Measurements from ENCODE around the gene LONP2. TPM values are rescaled to one million over a fixed set of nuclear protein-coding genes. Genes with fewer than 3 reads are reported as not detected.

Gene LONP2
- total and polyA plus RNA-seq, 9 of the 15 experiments (the other 6 are each of a cell fraction or from before 2014, with no cell fraction given), result 8.1 to 41.2 (median 25.6) TPM

- TF ChIP-seq HBP1 (CRISPR knock-in tag; IDR thresholded peaks at IDR 0.05) (no peak), TGIF2 (CRISPR knock-in tag; IDR thresholded peaks at IDR 0.05) (no peak), NCOA1 (IDR thresholded peaks at IDR 0.05; ENCODE audit: low read depth) (no peak), STAT5A (IDR thresholded peaks at IDR 0.05; ENCODE audit: borderline replicate concordance, low read length) (no peak)
Measured at GRCh38 chr16:48356633-48357376, 112.7 kb downstream of the LONP2 start (continued).

DNA sequence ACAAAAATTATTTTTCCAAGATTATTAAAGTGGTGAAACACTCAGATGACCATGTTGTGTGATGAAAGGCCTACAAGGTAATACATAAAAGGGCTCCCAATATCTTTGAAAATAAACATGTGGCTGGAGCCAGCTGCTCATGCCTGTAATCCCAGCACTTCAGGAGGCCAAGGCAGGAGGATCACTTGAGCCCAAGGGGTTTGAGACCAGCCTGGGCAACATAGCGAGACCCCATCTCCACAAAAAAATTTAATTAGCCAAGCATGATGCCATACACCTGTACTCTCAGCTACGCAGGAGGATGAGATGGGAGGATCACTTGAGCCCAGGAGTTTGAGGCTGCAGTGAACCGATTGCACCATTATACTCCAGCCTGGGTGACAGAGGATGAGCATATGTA is 114.3 kb downstream of the LONP2 start:
- Histone ChIP-seq H3K4me3 (no peak overlapping the region), H3K79me2 (ENCODE audit: control insufficient read depth, insufficient read depth, low read length) (peaks cover 66% of the 10 kb centered on the region), H3K4me1 (replicated peaks in 1 of 2; ENCODE audit: control insufficient read depth in 2 of 2, insufficient read depth in 2 of 2, low read length in 2 of 2) (peaks cover 3 to 10% of the 10 kb centered on the region in 2 experiments; a peak in 4 of 5 replicates), H3K27me3 (ENCODE audit: control insufficient read depth in 2 of 2, insufficient read depth in 2 of 2, low read length in 2 of 2) (no peaks in the 10 kb centered on the region), H2AFZ (ENCODE audit: low read depth, low read length) (no peak overlapping the region), H3K9ac (ENCODE audit: insufficient read depth in 1 of 2, low read depth in 2 of 2, low read length in 2 of 2) (no peak overlapping the region), H3K9me1 (ENCODE audit: control insufficient read depth, insufficient read depth, low read length) (no peaks in the 10 kb centered on the region), H4K20me1 (replicated peaks; ENCODE audit: control insufficient read depth, insufficient read depth, low read length) (no peaks in the 10 kb centered on the region), H3K4me2 (ENCODE audit: insufficient read depth, low read length) (no peak overlapping the region), H3K36me3 (ENCODE audit: control insufficient read depth, insufficient read depth, low read length) (peaks cover 54% of the 10 kb centered on the region), H3K9me3 (replicated peaks; ENCODE audit: control insufficient read depth, insufficient read depth, low read depth, low read length) (no peaks in the 10 kb centered on the region), H3K27ac (ENCODE audit: extremely low read depth, low read depth, low read length) (no peak overlapping the region)
- ChIA-PET CTCF (ENCODE audit: low intra/inter-chr PET ratio) (no interaction called here), POLR2A (interaction anchor here (0.6 kb wide), 1 partner anchor 36 kb away, joined by 4 read pairs; no protein-coding TSS in a partner anchor)
- in situ Hi-C loops (cut with MboI), result no loop called here
- no peak for DNase-seq (ENCODE audit: extremely low read depth in 1 of 4, low spot score in 3 of 4)
- no peak for FAIRE-seq
- intact Hi-C loops (cut with micrococcal nuclease), result no loop called here
- 89% methylated on average over 3 of the region's 3 CpGs for WGBS (ENCODE audit: insufficient coverage, low coverage, missing lambda C conversion rate)
- BruUV-seq (replicated peaks), result no TSS peak
- no peak for ATAC-seq
- TF ChIP-seq MCM2 (IDR thresholded peaks at IDR 0.05; ENCODE audit: low read depth), result no peak
- no peak for TF ChIP-seq SIN3B (IDR thresholded peaks at IDR 0.05; ENCODE audit: low read depth)
- TF ChIP-seq SMAD4 (CRISPR knock-in tag; conservative IDR thresholded peaks at IDR 0.05), result no peak
- no peak for TF ChIP-seq CBFA2T3 (IDR thresholded peaks at IDR 0.05)
- TF ChIP-seq ZNF318 (IDR thresholded peaks at IDR 0.05; ENCODE audit: borderline replicate concordance in 1 of 2, low read depth in 1 of 2), result no peak
